ES-I3 (cell line): ENCODE measurements around the gene HAPLN1.
A peak's percentile ranks its signal among the peaks of the same experiment; 100 is the strongest.

ENCODE experiments used
- H3K36me3 ChIP-seq: 2 replicates; pipeline ENCODE4 v1.6.1; 2013; ENCODE audit warnings: mild to moderate bottlenecking, low read length, control low read depth, moderate library complexity; ENCODE audit not compliant: insufficient read depth
- H3K4me1 ChIP-seq: 2 replicates; pipeline ENCODE4 v1.6.1; 2013; ENCODE audit warnings: mild to moderate bottlenecking, control low read depth, low read length; ENCODE audit not compliant: insufficient read depth
- H3K9ac ChIP-seq: 2 replicates; pipeline ENCODE4 v1.6.1; 2013; ENCODE audit warnings: low read depth, mild to moderate bottlenecking, low read length, moderate library complexity
- H3K9me3 ChIP-seq: 2 replicates; pipeline ENCODE4 v1.6.1; 2013; ENCODE audit warnings: mild to moderate bottlenecking, low read length, moderate library complexity; ENCODE audit not compliant: control insufficient read depth, insufficient read depth

The HAPLN1 gene

GRCh38 chr5:83729362-83729761 lies 8.7 kb upstream of the HAPLN1 start:
- no peaks in the 10 kb centered on the region for H3K9me3 ChIP-seq
- H3K4me1 ChIP-seq, result peaks cover 7% of the 10 kb centered on the region; the same call in 1 of the 2 replicates
- no peaks in the 10 kb centered on the region for H3K36me3 ChIP-seq
- H3K9ac ChIP-seq, result no peak overlapping the region

- H3K4me1 ChIP-seq, result peaks cover 13% of the 10 kb centered on the region; the same call in 1 of the 2 replicates
- H3K36me3 ChIP-seq, result no peaks in the 10 kb centered on the region
- no peak overlapping the region for H3K9ac ChIP-seq
- H3K9me3 ChIP-seq, result no peaks in the 10 kb centered on the region
Observed at GRCh38 chr5:83726912-83727311, 6.3 kb upstream of the HAPLN1 start.

- Histone ChIP-seq H3K9me3 (no peaks in the 10 kb centered on the region), H3K36me3 (no peaks in the 10 kb centered on the region), H3K9ac (no peak overlapping the region), H3K4me1 (peaks cover 13% of the 10 kb centered on the region; the same call in 1 of the 2 replicates)
Observed at GRCh38 chr5:83724935-83725334, 4.3 kb upstream of the HAPLN1 start.

- no peaks in the 10 kb centered on the region for H3K36me3 ChIP-seq
- no peaks in the 10 kb centered on the region for H3K9me3 ChIP-seq
- H3K9ac ChIP-seq, result no peak overlapping the region
- peaks cover 13% of the 10 kb centered on the region; the same call in 1 of the 2 replicates for H3K4me1 ChIP-seq
Observed at GRCh38 chr5:83724001-83724400, 3.3 kb upstream of the HAPLN1 start.

GRCh38 chr5:83723031-83723430 lies 2.4 kb upstream of the HAPLN1 start:
- peaks cover 13% of the 10 kb centered on the region; the same call in 1 of the 2 replicates for H3K4me1 ChIP-seq
- no peaks in the 10 kb centered on the region for H3K9me3 ChIP-seq
- H3K9ac ChIP-seq, result peak overlapping the region; percentile 58
- H3K36me3 ChIP-seq, result no peaks in the 10 kb centered on the region

- Histone ChIP-seq H3K4me1 (peaks cover 13% of the 10 kb centered on the region; the same call in 1 of the 2 replicates), H3K9ac (peak overlapping the region; percentile 58), H3K36me3 (no peaks in the 10 kb centered on the region), H3K9me3 (no peaks in the 10 kb centered on the region)
Observed at GRCh38 chr5:83721953-83722901, 1.6 kb upstream of the HAPLN1 start.

GRCh38 chr5:83718936-83719495 lies 1.6 kb downstream of the HAPLN1 start:
- no peaks in the 10 kb centered on the region for H3K9me3 ChIP-seq
- H3K36me3 ChIP-seq, result no peaks in the 10 kb centered on the region
- peaks cover 11% of the 10 kb centered on the region; the same call in 1 of the 2 replicates for H3K4me1 ChIP-seq
- no peak overlapping the region for H3K9ac ChIP-seq

- H3K4me1 ChIP-seq, result peaks cover 11% of the 10 kb centered on the region; the same call in 1 of the 2 replicates
- H3K9ac ChIP-seq, result no peak overlapping the region
- H3K9me3 ChIP-seq, result no peaks in the 10 kb centered on the region
- no peaks in the 10 kb centered on the region for H3K36me3 ChIP-seq
Observed at GRCh38 chr5:83718195-83718825, 2.3 kb downstream of the HAPLN1 start.

- H3K9ac ChIP-seq, result no peak overlapping the region
- no peaks in the 10 kb centered on the region for H3K36me3 ChIP-seq
- no peaks in the 10 kb centered on the region for H3K9me3 ChIP-seq
- peaks cover 5% of the 10 kb centered on the region; the same call in 1 of the 2 replicates for H3K4me1 ChIP-seq
Observed at GRCh38 chr5:83715236-83716065, 5.2 kb downstream of the HAPLN1 start.

- H3K36me3 ChIP-seq, result no peaks in the 10 kb centered on the region
- H3K9ac ChIP-seq, result no peak overlapping the region
- no peaks in the 10 kb centered on the region for H3K9me3 ChIP-seq
- H3K4me1 ChIP-seq, result peaks cover 5% of the 10 kb centered on the region; the same call in 1 of the 2 replicates
Observed at GRCh38 chr5:83714810-83715209, 5.8 kb downstream of the HAPLN1 start.

GRCh38 chr5:83711982-83712601 lies 8.6 kb downstream of the HAPLN1 start:
- no peaks in the 10 kb centered on the region for H3K9me3 ChIP-seq
- H3K4me1 ChIP-seq, result peaks cover 5% of the 10 kb centered on the region; the same call in 1 of the 2 replicates
- no peaks in the 10 kb centered on the region for H3K36me3 ChIP-seq
- H3K9ac ChIP-seq, result no peak overlapping the region

GRCh38 chr5:83709973-83710372 lies 10.7 kb downstream of the HAPLN1 start:
- peaks cover 5% of the 10 kb centered on the region; the same call in 1 of the 2 replicates for H3K4me1 ChIP-seq
- H3K9ac ChIP-seq, result no peak overlapping the region
- H3K36me3 ChIP-seq, result no peaks in the 10 kb centered on the region
- H3K9me3 ChIP-seq, result no peaks in the 10 kb centered on the region; the same call in 1 of the 2 replicates

- Histone ChIP-seq H3K9ac (no peak overlapping the region), H3K36me3 (no peaks in the 10 kb centered on the region), H3K4me1 (no peaks in the 10 kb centered on the region), H3K9me3 (no peaks in the 10 kb centered on the region; the same call in 1 of the 2 replicates)
Observed at GRCh38 chr5:83708170-83708569, 12.5 kb downstream of the HAPLN1 start.
